Vagina (tissue), 2 donors: ENCODE data around the gene PCSK6. TPM values are rescaled to one million over a fixed set of nuclear protein-coding genes. Genes with fewer than 3 reads are reported as not detected.

Source experiments
- DNase-seq, 2 donors: peaks; one replicate each; pipeline ENCODE4 v3.0.0-alpha.2; 2017; ENCODE audit errors: extremely low spot score in 2 of 2
- H3K27ac ChIP-seq: fragments of 200-600 bp; sonication (generic); one replicate; pipeline ENCODE4 v1.5.1; 2019
- H3K27me3 ChIP-seq: fragments of 200-600 bp; sonication (generic); one replicate; pipeline ENCODE4 v1.5.1; 2019
- H3K36me3 ChIP-seq, 2 donors: fragments of 200-600 bp; sonication (generic); one replicate each; pipeline ENCODE4 v1.5.1; 2017 to 2019
- H3K4me1 ChIP-seq: fragments of 200-600 bp; sonication (generic); one replicate; pipeline ENCODE4 v1.5.1; 2019
- H3K4me3 ChIP-seq, 2 donors: fragments of 200-600 bp; sonication (generic); 1 replicate in 1 of 2; 2 replicates in 1 of 2; pipeline ENCODE4 v1.5.1; 2016 to 2019
- H3K9me3 ChIP-seq: fragments of 200-600 bp; sonication (generic); one replicate; pipeline ENCODE4 v1.5.1; 2019
- CTCF ChIP-seq, 3 experiments: fragments of 450-650 bp in 2 of 3; fragments of 200-600 bp in 1 of 3; sonication (generic) in 1 of 3; IDR thresholded peaks; one replicate each; pipeline ENCODE4 v1.5.1; 2017 to 2019; ENCODE audit warnings: antibody characterized with exemption in 3 of 3, mild to moderate bottlenecking in 2 of 3, moderate library complexity in 2 of 3
- POLR2A ChIP-seq, 2 donors: fragments of 450-650 bp; IDR thresholded peaks; one replicate each; pipeline ENCODE4 v1.6.1; 2017; ENCODE audit warnings: antibody characterized with exemption in 2 of 2, mild to moderate bottlenecking in 2 of 2, moderate library complexity in 2 of 2
- POLR2AphosphoS5 ChIP-seq, 2 donors: sonication (generic); formaldehyde crosslinking; IDR thresholded peaks; one replicate each; pipeline ENCODE4 v1.9.0; 2017; ENCODE audit warnings: antibody characterized with exemption in 2 of 2, mild to moderate bottlenecking in 2 of 2, low read depth in 1 of 2; ENCODE audit not compliant: insufficient read depth in 1 of 2
- intact Hi-C: fragments of 100-400 bp; cut with DNase I; formaldehyde crosslinking; loops from one replicate; pipeline ENCODE4 v1.15.1; 2023
- total RNA-seq: library from RNA; depleted of rRNA; stranded (reverse); fragments of >200 nt; gene quantifications from one replicate; pipeline ENCODE4 v1.2.3, GENCODE V29; 2016

PCSK6 gene
- total RNA-seq, 1 donor from 2014 or later, result 7.4 TPM

GRCh38 chr15:101436526-101436925 lies 53.0 kb downstream of the PCSK6 start:
- H3K27me3 ChIP-seq, result no peaks in the 10 kb centered on the region

GRCh38 chr15:101435761-101436160 lies 53.7 kb downstream of the PCSK6 start:
- Histone ChIP-seq H3K9me3 (no peaks in the 10 kb centered on the region), H3K4me1 (peaks cover 4% of the 10 kb centered on the region), H3K27ac (no peak overlapping the region), H3K36me3 (no peaks in the 10 kb centered on the region), H3K27me3 (no peaks in the 10 kb centered on the region), H3K4me3 (no peak overlapping the region)
- intact Hi-C loops, result no loop called here
- no peak for DNase-seq
- TF ChIP-seq CTCF (IDR thresholded peaks at IDR 0.05) (no peak), POLR2AphosphoS5 (IDR thresholded peaks at IDR 0.05; ENCODE audit: insufficient read depth in 1 of 2, low read depth in 1 of 2) (no peak), POLR2A (IDR thresholded peaks at IDR 0.05) (no peak)

More at GRCh38 chr15:101436526-101436925, 53.0 kb downstream of the PCSK6 start:
- intact Hi-C loops, result no loop called here
- H3K9me3 ChIP-seq, result no peaks in the 10 kb centered on the region
- H3K4me1 ChIP-seq, result peaks cover 4% of the 10 kb centered on the region
- no peak for DNase-seq
- no peaks in the 10 kb centered on the region for H3K36me3 ChIP-seq
- no peak for TF ChIP-seq POLR2AphosphoS5 (IDR thresholded peaks at IDR 0.05; ENCODE audit: insufficient read depth in 1 of 2, low read depth in 1 of 2)
- no peak for TF ChIP-seq POLR2A (IDR thresholded peaks at IDR 0.05)
- no peak for TF ChIP-seq CTCF (IDR thresholded peaks at IDR 0.05)
- H3K4me3 ChIP-seq, result no peak overlapping the region
- no peak overlapping the region for H3K27ac ChIP-seq

GRCh38 chr15:101434032-101434920 lies 55.2 kb downstream of the PCSK6 start:
- no peaks in the 10 kb centered on the region for H3K4me1 ChIP-seq
- TF ChIP-seq POLR2AphosphoS5 (IDR thresholded peaks at IDR 0.05; ENCODE audit: insufficient read depth in 1 of 2, low read depth in 1 of 2) (no peak), CTCF (IDR thresholded peaks at IDR 0.05) (no peak), POLR2A (IDR thresholded peaks at IDR 0.05) (no peak)
- H3K4me3 ChIP-seq, result no peak overlapping the region
- no peak overlapping the region for H3K27ac ChIP-seq
- H3K27me3 ChIP-seq, result no peaks in the 10 kb centered on the region
- DNase-seq, result no peak
- no peaks in the 10 kb centered on the region for H3K36me3 ChIP-seq
- H3K9me3 ChIP-seq, result no peaks in the 10 kb centered on the region
- intact Hi-C loops, result no loop called here

GRCh38 chr15:101433396-101433795 lies 56.1 kb downstream of the PCSK6 start:
- TF ChIP-seq POLR2AphosphoS5 (IDR thresholded peaks at IDR 0.05; ENCODE audit: insufficient read depth in 1 of 2, low read depth in 1 of 2) (no peak), CTCF (IDR thresholded peaks at IDR 0.05) (no peak), POLR2A (IDR thresholded peaks at IDR 0.05) (no peak)
- intact Hi-C loops, result no loop called here
- Histone ChIP-seq H3K4me3 (no peak overlapping the region), H3K9me3 (no peaks in the 10 kb centered on the region), H3K27ac (no peak overlapping the region), H3K27me3 (no peaks in the 10 kb centered on the region), H3K4me1 (no peaks in the 10 kb centered on the region), H3K36me3 (no peaks in the 10 kb centered on the region)
- DNase-seq, result no peak

GRCh38 chr15:101432982-101433381 lies 56.5 kb downstream of the PCSK6 start:
- no peaks in the 10 kb centered on the region for H3K36me3 ChIP-seq
- no peaks in the 10 kb centered on the region for H3K9me3 ChIP-seq
- H3K4me3 ChIP-seq, result no peak overlapping the region
- no peaks in the 10 kb centered on the region for H3K4me1 ChIP-seq
- DNase-seq, result no peak
- TF ChIP-seq POLR2A (IDR thresholded peaks at IDR 0.05) (no peak), CTCF (IDR thresholded peaks at IDR 0.05) (no peak), POLR2AphosphoS5 (IDR thresholded peaks at IDR 0.05; ENCODE audit: insufficient read depth in 1 of 2, low read depth in 1 of 2) (no peak)
- intact Hi-C loops, result no loop called here
- H3K27me3 ChIP-seq, result no peaks in the 10 kb centered on the region
- H3K27ac ChIP-seq, result no peak overlapping the region
